GM12864 (cell line): ENCODE measurements around the gene LRIG2.

ENCODE experiments used
- DNase-seq: peaks from one replicate; pipeline ENCODE4 v3.0.0-alpha.2; 2011; ENCODE audit warnings: low read depth
- H3K4me3 ChIP-seq: 2 replicates; pipeline ENCODE4 v1.5.1; 2011; ENCODE audit warnings: mild to moderate bottlenecking, low read depth, low read length, control low read depth
- CTCF ChIP-seq: IDR thresholded peaks from 2 replicates; pipeline ENCODE4 v1.5.1; 2011; ENCODE audit warnings: low read depth, mild to moderate bottlenecking, moderate library complexity, low read length, control low read depth, inconsistent platforms; ENCODE audit errors: missing control alignments

LRIG2 gene

GRCh38 chr1:113128116-113128515, 55.1 kb downstream of the LRIG2 start:
- DNase-seq, result no peak
- no peak for TF ChIP-seq CTCF
- H3K4me3 ChIP-seq, result no peak overlapping the region

- TF ChIP-seq CTCF, result no peak
- no peak for DNase-seq
- no peak overlapping the region for H3K4me3 ChIP-seq
Measured at GRCh38 chr1:113129529-113130185, 56.7 kb downstream of the LRIG2 start.

GRCh38 chr1:113133038-113133437, 60.0 kb downstream of the LRIG2 start:
- no peak overlapping the region for H3K4me3 ChIP-seq
- no peak for TF ChIP-seq CTCF
- no peak for DNase-seq

GRCh38 chr1:113133759-113134158, 60.8 kb downstream of the LRIG2 start:
- no peak for DNase-seq
- TF ChIP-seq CTCF, result no peak
- H3K4me3 ChIP-seq, result no peak overlapping the region

- no peak overlapping the region for H3K4me3 ChIP-seq
- no peak for TF ChIP-seq CTCF
- DNase-seq, result no peak
Measured at GRCh38 chr1:113135460-113135859, 62.5 kb downstream of the LRIG2 start.

GRCh38 chr1:113136476-113136875, 63.5 kb downstream of the LRIG2 start:
- no peak for TF ChIP-seq CTCF
- no peak overlapping the region for H3K4me3 ChIP-seq
- no peak for DNase-seq

- no peak for TF ChIP-seq CTCF
- DNase-seq, result no peak
- no peak overlapping the region for H3K4me3 ChIP-seq
Measured at GRCh38 chr1:113137563-113137962, 64.6 kb downstream of the LRIG2 start.
